GM12892 (cell line): Measurements from ENCODE around the gene C1QTNF9.
"Not testable (repeated sequence)": the region's sequence is repeated elsewhere in the genome, so short reads cannot be mapped to it uniquely, and the experiment has no call there.

ENCODE experiments used
- DNase-seq: peaks from one replicate; pipeline ENCODE4 v3.0.0; 2011; ENCODE audit not compliant: insufficient read length
- FAIRE-seq: peaks from 2 replicates; lab custom pipeline; 2011; peaks lifted over from hg19 to GRCh38; lab: Jason Lieb, UNC
- POLR2A ChIP-seq: IDR thresholded peaks from 2 replicates; pipeline ENCODE4 v1.6.1; 2011; ENCODE audit warnings: low read depth, low read length, control low read depth
- POLR2AphosphoS5 ChIP-seq: IDR thresholded peaks from 2 replicates; pipeline ENCODE4 v1.6.1; 2011; ENCODE audit warnings: low read depth, low read length, control low read depth
- TAF1 ChIP-seq: IDR thresholded peaks from 2 replicates; pipeline ENCODE4 v1.6.1; 2011; ENCODE audit warnings: low read depth, mild to moderate bottlenecking, control low read depth, low read length, borderline replicate concordance

C1QTNF9 gene

DNA sequence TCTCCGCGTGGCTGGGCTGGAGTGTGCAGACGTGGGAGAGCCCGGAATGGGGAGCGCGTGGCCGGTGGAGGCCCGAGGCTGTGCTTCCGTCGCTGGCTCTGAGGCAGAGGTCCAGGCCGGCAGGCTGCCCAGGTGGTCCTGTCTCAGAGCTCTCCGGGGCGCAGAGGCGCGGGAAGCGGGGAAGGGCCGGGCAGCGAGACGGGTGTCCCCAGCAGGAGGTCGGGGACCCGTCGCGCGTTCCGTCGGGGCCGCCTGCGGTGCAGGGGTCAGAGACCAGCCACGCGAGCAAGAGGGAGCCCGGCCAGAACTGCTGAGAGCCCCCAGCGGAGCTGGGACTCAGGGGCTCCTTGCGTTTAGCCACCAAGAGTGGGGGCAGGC, 1.3 kb upstream of the C1QTNF9 start:
- TF ChIP-seq POLR2A, result no peak
- no peak for TF ChIP-seq TAF1
- no peak for TF ChIP-seq POLR2AphosphoS5
- FAIRE-seq (no peak), DNase-seq (no peak)

DNA sequence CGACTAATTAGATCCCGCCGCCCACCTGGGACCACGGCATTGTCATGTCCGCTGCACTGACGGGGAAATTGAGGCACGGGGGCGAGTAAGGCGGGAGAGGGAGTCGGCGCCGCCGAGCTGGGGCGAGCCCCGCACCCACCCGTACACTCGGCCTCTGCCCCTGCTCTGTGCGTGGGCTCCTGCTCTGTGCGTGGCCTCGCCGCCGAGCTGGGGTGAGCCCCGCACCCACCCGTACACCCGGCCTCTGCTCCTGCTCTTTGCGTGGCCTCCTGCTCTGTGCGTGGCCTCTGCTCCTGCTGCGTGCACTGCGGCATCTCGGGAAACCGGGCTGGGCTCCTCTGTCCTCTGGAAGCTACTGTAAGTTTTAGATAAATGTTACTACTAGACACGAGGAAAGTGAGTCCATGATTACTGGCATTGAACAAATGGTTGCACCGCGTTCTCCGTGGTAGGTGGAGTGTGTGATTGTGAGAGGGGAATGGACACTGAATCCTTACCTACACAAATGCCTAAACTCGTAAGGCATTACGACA, 826 bp upstream of the C1QTNF9 start:
- FAIRE-seq, result no peak
- DNase-seq, result no peak
- TF ChIP-seq TAF1, result no peak

- no peak for TF ChIP-seq POLR2A
- TF ChIP-seq TAF1, result no peak
- no peak for TF ChIP-seq POLR2AphosphoS5
- DNase-seq (no peak), FAIRE-seq (peak; percentile 44)
These were observed 4.1 kb downstream of the C1QTNF9 start for GRCh38 chr13:24313439-24313838.

DNA sequence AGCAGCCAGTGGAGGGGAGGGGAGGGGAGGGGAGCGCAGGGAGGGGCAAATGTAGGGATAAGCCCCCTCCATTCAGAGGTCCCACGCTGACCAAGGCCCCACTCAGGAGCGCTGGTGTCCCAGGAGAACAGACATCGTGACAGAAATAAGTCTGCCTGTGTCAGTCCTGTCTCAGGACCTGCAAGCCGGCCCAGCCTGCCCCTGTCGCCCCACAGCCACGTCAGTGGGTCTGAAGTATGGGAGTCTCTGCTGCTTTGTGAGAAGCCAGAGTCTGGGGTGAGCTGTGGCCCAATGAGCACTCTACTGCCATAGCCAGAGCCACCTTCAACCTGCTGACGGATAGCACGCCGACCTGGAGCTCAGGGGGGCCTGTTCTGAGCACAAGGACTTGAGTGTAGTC, 8.5 kb downstream of the C1QTNF9 start:
- not testable (repeated sequence) for DNase-seq, FAIRE-seq

GRCh38 chr13:24318878-24319277, 9.5 kb downstream of the C1QTNF9 start:
- not testable (repeated sequence) for FAIRE-seq, DNase-seq

DNA sequence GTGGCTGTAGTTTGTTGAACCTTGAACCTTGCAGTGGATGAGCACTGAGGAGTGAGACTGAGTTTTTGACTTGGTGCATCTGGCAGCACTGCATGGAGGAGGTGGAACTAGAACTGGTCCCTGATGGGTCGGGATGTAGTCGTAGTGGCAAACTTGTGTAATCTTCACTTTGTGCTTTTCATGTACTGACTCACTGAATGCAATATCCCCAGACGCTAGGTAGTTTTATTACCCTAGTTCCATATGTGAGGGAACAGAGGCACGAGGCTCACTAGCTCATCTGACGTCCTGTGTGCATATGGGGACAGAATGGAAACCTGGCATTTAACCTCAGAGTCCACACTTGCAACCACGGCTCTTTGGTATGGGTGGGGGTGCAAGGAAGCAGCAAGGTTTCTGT, 10.3 kb downstream of the C1QTNF9 start:
- FAIRE-seq, result peak; percentile 30
- DNase-seq, result not testable (repeated sequence)

DNA sequence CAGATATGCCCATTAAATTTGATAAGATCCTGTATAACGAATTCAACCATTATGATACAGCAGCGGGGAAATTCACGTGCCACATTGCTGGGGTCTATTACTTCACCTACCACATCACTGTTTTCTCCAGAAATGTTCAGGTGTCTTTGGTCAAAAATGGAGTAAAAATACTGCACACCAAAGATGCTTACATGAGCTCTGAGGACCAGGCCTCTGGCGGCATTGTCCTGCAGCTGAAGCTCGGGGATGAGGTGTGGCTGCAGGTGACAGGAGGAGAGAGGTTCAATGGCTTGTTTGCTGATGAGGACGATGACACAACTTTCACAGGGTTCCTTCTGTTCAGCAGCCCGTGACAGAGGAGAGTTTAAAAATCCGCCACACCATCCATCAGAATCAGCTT, 12.0 kb downstream of the C1QTNF9 start:
- FAIRE-seq, DNase-seq: not testable (repeated sequence)

GRCh38 chr13:24322470-24322869, 13.1 kb downstream of the C1QTNF9 start:
- not testable (repeated sequence) for DNase-seq, FAIRE-seq

DNA sequence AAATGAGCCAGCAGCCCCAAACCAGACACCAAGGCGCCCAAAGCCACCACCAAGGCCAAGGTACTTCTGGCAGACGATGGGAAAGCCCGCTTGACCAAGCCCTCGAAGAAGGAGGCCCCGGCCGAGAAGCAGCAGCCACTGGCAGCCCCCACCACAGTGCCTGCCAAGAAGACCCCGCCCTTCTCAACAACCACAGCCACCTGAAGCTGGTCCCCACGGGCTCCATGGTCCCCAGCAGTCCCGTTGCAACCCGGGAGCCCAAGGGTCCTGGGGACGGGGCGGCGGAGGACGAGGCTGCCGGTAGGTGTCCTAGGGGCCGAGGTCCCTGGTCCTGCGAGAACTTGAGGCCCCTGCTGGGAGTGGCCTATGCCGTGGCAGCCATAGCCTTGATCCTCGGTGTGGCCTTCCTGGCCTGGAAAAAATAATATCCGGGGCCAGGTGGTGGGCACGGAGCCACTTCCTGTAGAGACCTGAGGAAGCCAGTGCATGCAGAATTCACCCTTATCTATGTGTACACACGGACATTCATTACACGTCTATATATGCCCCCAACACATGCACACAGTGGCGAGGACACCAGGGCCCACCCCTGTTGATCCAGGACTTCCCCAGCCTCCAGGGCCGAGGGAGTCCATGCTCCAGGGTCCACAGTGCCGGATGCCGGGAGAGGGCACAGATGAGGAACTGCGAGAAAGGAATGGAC, 13.8 kb downstream of the C1QTNF9 start:
- no peak for TF ChIP-seq POLR2A
- no peak for TF ChIP-seq TAF1
- no peak for TF ChIP-seq POLR2AphosphoS5
- no peak for FAIRE-seq
- no peak for DNase-seq

GRCh38 chr13:24323739-24324075, 14.3 kb downstream of the C1QTNF9 start:
- TF ChIP-seq POLR2A (no peak), POLR2AphosphoS5 (no peak), TAF1 (no peak)
- FAIRE-seq, result no peak
- no peak for DNase-seq

DNA sequence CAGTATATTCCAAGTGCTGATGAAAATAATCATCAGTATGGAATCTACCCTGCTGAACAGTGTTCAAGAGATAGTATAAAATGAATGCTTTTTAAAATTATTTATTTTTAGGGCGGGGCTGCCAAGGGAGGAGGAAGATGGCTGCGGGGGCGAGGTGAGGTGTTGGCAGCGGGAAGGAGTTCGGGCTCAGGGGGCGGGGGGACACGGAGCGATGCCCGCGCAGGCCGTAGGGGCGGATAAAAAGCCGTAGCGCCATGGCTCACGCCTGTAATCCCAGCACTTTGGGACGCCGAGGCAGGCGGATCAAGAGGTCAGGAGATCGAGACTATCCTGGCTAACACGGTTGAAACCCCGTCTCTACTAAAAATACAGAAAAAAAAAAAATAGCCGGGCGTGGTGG, 18.2 kb downstream of the C1QTNF9 start:
- DNase-seq, FAIRE-seq: not testable (repeated sequence)

- no peak for DNase-seq
- no peak for FAIRE-seq
These were observed 18.8 kb downstream of the C1QTNF9 start for GRCh38 chr13:24328145-24328544.

GRCh38 chr13:24338721-24339120, 29.3 kb downstream of the C1QTNF9 start:
- FAIRE-seq (no peak), DNase-seq (no peak)
- TF ChIP-seq TAF1 (no peak), POLR2A (no peak), POLR2AphosphoS5 (no peak)

More at GRCh38 chr13:24328145-24328544, 18.8 kb downstream of the C1QTNF9 start:
- TF ChIP-seq TAF1 (no peak), POLR2AphosphoS5 (no peak), POLR2A (no peak)

DNA sequence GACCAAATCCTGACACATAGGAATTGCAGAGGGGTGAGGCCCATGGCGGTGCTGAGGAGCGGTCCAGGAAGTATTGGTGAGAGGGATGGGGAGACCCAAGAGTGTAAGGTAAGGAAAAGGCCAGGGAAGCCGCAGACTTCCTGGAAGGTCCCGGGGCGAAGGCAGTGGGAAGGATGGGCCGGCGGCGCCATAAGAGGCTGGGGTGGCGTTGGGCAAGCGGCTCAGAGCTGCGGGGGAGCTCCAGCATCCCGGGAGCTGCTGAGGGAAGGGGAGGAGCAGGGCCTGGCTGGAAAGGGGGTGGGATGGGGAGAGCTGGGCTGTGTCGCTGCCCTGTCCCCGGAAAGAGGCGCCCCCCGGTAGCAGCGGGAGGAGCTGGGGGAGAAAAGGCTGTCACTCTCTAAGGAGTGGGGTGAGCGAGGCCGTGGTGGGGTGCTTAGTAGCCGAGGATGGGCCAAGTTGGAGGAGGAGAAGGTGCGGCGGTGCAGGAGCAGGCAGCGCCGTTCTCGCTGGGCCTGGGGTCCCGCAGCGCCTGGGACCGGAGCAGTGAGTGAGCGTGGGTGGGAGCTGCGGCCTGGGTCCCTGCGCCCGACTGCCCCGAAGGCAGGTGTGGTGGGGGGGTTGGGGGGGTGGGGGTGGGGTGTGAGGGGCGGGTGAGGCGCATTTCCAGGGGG, 30.7 kb downstream of the C1QTNF9 start:
- TF ChIP-seq POLR2A (no peak), TAF1 (no peak), POLR2AphosphoS5 (no peak)
- FAIRE-seq (no peak), DNase-seq (no peak)
